HG02973 (cell line): ENCODE measurements around the gene MICAL3.
"Not testable (repeated sequence)": the region's sequence is repeated elsewhere in the genome, so short reads cannot be mapped to it uniquely, and the experiment has no call there.

Experiments
- ATAC-seq: cut with Tn5 transposase; IDR thresholded peaks from one replicate; pipeline ENCODE4 v1.9.1; 2021; ENCODE audit warnings: moderate library complexity; ENCODE audit not compliant: unreplicated experiment

Gene MICAL3

GRCh38 chr22:17939579-17939978, 84.8 kb downstream of the MICAL3 start:
- no peak for ATAC-seq

- no peak for ATAC-seq
These were observed 85.3 kb downstream of the MICAL3 start for GRCh38 chr22:17939011-17939410.

- ATAC-seq, result no peak
These were observed 85.9 kb downstream of the MICAL3 start for GRCh38 chr22:17938484-17938924.

GRCh38 chr22:17932457-17932856, 91.9 kb downstream of the MICAL3 start:
- not testable (repeated sequence) for ATAC-seq

- ATAC-seq, result no peak
These were observed 92.9 kb downstream of the MICAL3 start for GRCh38 chr22:17931400-17931825.

- no peak for ATAC-seq
These were observed 93.7 kb downstream of the MICAL3 start for GRCh38 chr22:17930455-17931313.

GRCh38 chr22:17929909-17930308, 94.5 kb downstream of the MICAL3 start:
- no peak for ATAC-seq

GRCh38 chr22:17928391-17928790, 96.0 kb downstream of the MICAL3 start:
- ATAC-seq, result no peak

GRCh38 chr22:17927062-17927461, 97.3 kb downstream of the MICAL3 start:
- no peak for ATAC-seq

- ATAC-seq, result no peak
These were observed 97.8 kb downstream of the MICAL3 start for GRCh38 chr22:17926516-17926915.

- ATAC-seq, result no peak
These were observed 98.9 kb downstream of the MICAL3 start for GRCh38 chr22:17925431-17925841.

- ATAC-seq, result no peak
These were observed 99.5 kb downstream of the MICAL3 start for GRCh38 chr22:17924735-17925364.

- ATAC-seq, result no peak
These were observed 100.3 kb downstream of the MICAL3 start for GRCh38 chr22:17924076-17924475.

- ATAC-seq, result no peak
These were observed 101.1 kb downstream of the MICAL3 start for GRCh38 chr22:17922925-17923903.

- ATAC-seq, result no peak
These were observed 102.2 kb downstream of the MICAL3 start for GRCh38 chr22:17921871-17922821.

- no peak for ATAC-seq
These were observed 103.2 kb downstream of the MICAL3 start for GRCh38 chr22:17920992-17921650.

GRCh38 chr22:17920145-17920605, 104.2 kb downstream of the MICAL3 start:
- no peak for ATAC-seq

GRCh38 chr22:17919276-17920144, 104.9 kb downstream of the MICAL3 start:
- no peak for ATAC-seq
